HG02798 (cell line): Measurements from ENCODE around the gene PRR33.

Experiments
- ATAC-seq: cut with Tn5 transposase; IDR thresholded peaks from one replicate; pipeline ENCODE4 v1.9.1; 2021; ENCODE audit warnings: mild to moderate bottlenecking; ENCODE audit not compliant: unreplicated experiment, poor library complexity

PRR33 gene

DNA sequence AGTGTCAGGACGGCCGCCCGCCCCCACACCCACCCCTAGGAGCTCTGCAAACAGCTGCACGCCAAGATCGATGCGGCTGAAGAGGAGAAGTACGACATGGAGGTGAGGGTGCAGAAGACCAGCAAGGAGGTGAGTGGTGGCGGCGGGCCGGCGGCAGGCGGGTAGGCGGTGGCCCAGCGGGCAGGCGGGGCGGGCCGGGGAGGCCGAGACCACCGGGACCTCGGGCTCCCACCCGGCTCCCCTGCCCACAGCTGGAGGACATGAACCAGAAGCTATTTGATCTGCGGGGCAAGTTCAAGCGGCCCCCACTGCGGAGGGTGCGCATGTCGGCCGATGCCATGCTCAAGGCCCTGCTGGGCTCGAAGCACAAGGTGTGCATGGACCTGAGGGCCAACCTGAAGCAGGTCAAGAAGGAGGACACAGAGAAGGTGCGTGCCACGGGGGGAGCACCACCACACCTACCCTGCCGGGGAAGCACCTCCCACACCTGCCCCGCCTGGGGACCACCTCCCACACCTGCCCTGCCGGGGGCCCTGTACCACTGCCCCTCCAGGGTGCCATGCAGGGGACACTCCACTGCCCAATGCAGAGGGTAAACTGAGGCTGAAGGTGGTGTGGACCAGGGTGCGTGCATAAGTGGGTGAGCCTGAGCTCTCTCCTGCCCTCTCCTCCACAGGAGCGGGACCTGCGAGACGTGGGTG, 50.8 kb downstream of the PRR33 start:
- ATAC-seq, result no peak

DNA sequence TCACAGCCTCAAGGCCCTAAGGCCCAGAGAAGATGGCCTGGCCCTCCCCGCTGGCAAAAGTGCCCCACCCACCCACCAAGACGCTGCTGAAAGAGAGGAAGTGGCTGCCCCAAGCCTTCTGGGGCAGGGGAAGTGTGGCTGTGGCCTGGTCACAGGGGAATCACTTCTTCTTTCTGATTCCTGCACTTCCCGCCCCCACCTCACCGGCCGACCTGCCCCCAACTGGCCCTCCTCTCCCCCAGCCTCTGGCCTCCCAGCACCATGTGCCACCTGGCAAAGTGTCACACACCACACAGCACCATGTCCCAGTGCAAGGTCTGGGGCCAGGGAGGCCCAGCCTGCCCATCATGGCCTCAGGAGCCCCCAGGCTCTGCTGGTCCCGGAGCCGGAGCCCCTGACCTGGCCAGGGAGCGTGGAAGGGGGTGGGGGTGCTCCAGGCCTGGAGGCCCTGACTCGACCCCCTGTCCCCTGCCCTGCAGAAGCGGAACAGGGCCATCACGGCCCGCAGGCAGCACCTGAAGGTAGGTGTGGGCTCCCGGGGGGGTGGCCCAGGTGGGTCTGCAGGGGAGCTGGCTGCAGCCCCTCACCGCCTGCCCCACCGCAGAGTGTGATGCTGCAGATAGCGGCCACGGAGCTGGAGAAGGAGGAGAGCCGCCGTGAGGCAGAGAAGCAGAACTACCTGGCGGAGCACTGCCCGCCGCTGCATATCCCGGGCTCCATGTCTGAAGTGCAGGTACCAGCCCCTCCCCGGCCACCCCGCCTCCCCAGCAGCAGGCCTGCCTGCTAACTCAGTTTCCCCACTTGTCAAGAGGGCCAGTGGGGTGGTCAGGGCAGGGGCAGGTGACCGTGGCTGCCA, 51.5 kb downstream of the PRR33 start:
- ATAC-seq, result no peak

DNA sequence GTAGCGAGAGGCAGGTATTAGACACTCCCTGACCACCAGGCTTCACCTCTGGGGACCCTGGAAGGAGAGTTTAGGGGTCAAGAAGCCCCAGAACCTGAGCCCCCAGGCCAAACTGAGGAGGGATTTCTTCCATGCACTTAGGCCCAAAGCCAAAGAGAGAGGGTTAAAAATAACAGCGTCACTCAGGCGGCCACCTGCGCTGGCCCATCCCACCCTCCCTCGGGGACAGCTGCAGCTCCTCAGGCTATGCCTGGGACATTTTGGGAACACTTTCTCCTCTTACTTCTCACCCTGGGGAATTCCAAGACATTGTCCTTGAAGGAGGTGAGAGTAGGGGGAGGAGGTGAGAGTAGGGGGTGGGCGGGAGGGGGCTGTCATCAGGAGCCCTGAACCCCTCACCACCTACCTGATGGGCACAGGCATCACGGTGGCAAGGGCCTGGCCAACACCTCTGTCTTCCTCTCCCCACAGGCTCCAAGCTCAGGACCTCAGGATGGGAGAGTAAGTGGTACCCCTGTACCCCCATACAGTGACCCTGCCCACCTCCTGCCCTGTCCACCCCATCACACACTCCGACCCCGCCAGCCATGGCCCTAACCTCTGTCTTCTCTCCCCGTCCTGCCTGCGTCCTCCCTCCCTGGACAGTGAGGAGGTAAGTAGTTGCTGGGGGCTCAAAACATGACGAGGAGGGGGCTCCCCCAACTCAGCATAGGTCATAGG, 52.3 kb downstream of the PRR33 start:
- ATAC-seq, result no peak

DNA sequence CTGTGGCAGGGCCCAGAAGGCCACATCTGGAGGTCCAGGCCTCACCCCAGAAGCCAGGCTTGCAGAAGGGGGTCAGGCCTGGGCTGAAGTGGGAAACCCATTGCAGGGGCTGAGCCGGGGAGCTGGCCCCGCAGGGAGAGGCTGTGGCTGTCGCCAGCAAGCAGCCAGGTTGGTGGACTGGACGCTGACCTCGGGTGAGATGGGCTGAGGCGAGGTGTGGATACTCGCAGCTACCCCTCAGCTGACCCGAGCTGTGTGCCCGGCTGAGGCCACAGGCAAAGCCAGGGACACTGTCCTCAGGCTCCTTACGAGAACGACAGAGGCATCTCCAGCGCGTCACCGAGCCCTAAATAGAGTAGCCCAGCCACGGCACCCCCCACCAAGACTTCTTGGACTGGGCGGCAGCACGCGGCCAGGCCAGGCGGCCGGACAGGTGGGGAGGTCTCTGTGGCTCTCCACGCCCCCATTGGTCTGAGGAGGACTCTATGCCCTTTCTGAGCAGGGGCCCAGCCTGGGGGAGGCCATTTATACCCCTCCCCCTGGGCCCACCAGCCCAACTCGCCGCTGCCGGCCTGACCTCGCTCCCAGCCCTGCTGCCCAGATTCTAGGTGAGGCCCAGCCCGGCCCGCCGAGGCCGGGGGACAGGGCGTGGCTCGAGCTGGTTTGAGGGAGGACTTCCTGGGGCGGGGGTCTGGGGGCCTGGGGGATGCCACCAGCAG, 53.1 kb downstream of the PRR33 start, which contains the start of gene TNNI2:
TNNI2 (plus strand) TSS at position 556 of the 719 bp plus-strand sequence. CDS start 716 bp downstream, outside the sequence.
- no peak for ATAC-seq
